Midbrain (tissue), 1 donor: ENCODE data around the gene RSRC1.
"Not testable (repeated sequence)": the region's sequence is repeated elsewhere in the genome, so short reads cannot be mapped to it uniquely, and the experiment has no call there.

ENCODE experiments used
- DNase-seq: peaks from one replicate; lab custom pipeline; 2025; lab: John Stamatoyannopoulos, UW

Gene RSRC1

DNA sequence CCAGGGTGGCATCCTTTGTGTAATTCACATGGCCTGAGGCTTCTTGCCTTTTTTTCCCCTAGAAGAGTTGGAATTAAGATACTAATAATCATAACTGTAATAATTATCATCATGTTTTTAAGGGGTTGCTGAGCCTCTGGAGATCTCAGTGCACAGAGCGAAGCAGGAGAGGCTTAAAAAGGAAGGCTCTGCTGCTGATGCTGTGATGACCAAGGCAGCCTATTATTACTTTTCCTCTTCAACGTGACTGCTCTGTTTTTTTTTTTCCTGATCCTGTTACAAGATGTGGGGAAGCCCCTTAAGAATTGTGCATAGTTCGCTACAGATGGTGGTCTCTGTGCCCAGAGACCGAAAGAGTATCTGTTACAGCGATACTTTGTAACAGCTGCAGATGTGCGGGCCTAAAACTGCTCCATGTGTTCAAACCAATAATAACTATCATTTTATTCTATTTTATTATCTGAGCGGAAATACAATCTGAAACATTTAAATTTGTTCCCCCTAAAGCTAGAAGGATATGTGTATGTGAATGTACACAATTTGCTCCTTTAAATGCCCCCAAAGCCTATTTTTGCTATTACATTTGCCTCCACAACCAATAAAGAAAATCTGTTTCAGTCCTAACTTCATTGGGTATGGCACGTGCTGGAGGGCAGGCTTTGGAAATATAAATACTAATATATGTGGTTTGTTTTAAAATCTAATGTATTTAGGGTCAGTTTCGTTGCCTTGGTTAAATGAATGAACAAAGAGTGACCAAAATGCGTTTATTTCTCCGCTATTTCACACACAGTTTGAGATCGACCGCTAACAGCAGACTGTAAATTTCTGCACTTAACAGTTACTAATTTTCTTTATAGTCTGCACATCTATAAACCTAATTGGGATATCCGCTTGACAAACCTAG lies 8.3 kb upstream of the RSRC1 start:
- no peak for DNase-seq

DNA sequence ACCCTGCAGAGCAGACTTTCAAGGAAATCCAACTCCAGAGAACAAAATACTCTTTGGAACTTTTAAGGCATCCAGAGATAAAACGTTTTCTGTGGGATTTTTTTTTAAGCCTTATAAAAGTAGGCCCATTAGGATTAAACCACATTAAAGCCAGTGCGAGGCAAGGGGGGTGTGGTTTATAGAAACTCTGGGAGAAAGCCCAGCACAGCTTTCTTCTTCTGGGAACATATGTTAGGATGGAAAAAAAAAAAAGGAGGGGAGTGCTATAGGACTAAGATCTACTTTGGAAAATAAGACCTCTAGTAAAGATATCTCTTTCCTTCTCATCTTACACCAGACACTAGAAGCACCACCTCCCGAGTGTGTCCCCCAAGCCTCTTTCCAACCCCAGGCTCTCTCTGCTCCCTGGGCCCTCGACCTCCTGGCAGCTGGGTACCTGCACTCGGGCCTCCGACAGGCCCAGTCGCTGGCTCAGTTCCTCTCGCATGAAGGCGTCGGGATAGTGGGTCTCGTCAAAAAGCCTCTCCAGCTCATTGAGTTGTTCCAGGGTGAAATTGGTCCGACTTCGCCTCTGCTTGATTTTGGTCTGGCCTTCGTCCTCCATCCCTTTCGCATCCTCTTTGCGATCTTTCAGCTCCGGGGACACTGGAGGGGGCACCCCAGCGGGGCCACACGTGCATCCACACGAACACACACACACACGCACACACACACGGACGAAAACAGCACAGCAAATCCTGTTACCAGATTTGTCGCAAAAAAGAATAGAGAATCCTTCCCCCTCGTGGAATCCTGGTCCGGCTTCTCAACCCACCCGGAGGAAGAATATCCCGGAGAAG lies 7.4 kb upstream of the RSRC1 start:
- no peak for DNase-seq

DNA sequence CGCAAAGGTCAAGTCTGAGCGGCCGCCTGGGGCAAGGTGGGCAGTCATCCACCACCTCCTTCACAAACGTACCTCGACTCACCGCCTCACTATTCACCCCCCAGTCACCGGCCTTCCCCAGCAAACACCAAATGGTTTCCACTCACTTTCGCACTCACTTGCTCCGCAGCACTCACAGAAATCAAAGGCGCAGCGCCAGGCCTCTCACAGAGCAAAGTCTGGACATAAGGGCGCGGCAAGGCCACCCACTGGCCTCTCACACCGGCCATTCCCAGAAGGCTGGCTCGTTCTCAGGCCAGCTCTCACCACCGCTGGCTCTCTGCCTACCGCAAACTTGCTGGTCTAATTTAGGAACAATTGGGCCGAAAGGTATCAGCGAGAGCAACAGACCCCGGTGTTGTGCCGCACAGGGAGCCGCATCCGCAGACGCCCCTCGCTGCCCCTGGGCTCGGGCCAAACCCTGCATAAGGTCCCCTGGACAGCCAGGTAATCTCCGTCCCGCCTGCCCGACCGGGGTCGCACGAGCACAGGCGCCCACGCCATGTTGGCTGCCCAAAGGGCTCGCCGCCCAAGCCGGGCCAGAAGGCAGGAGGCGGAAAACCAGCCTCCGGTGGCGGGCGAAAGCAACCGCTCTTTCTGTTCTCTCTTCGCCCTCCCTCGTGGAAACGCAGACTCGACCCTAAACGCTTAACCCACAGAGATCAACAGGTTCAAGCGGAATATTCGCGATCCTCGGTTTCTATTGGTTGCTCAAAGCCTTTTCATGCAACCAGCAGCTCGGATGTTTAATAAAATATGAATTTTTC lies 6.6 kb upstream of the RSRC1 start:
- DNase-seq: no peak

DNA sequence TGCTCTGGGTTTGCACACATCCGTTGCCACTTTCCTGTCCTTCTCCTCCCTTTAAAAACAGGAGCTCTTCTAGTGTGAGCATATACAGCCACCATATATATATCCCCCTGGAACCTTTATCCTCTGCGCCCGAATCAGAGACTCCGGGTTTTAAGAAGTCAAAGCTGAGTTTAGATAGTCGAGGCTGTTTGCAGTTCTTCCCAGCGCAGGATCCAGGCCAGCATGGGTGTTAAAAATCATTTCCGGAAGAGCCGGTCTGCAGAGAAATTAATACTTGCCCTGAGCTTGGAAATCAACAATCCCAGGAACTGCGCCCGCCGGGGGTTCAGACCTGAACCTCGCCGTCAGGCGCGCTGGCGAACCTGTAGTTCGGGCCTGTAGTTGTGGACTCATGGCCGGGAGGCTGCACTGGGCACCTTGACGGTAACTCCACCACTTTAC lies 6.0 kb upstream of the RSRC1 start:
- no peak for DNase-seq

DNA sequence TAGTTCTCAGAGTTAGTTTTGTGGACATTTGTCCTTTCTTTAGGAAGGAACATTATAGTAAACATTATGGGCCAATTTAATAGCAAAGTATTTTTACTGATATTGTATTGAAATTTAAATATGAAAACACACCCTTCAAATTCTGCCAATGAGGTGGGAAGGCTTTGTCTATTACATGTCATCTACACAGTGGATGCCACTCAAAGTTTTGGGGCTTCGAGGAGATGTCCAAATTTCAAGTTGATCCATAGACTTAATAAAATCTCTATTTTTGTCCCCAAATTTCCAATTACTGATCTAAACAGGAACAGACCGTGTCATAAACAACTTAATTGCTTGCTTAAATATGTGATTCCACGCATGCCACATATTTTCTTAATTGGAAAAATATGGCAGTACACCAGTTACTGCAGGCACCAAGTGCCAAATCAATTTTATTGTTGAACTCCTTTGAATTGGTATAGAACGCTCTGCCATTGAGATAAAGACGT lies 5.4 kb upstream of the RSRC1 start:
- no peak for DNase-seq

DNA sequence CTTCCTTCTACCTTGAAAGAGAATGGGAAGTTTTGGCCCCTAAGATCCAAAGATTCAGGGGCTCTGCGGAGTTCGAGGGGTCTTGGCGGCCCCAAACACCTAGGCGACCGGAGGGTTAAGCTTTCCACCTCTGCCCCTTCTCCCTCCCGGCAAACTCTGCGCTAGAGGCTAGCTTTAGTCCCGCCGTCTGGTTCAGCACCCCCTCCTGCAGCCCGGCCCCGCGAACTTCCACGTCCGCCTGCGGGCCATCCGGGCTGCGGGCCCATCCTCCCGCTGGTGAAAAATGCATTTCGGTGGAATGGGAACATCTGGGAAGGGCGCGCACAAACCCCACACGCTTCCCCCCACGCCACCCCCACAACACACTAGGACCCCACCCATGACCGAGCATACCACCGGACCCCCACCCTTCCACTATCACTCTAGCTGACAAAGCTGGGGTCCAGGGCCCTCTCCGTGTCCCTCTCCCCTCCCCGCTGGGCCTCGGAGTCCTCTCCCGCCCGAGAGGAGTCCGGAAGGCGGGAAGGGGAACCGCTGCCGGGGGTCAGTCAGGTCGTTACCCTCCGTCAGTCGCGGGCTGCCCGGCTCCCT lies 4.7 kb upstream of the RSRC1 start:
- DNase-seq: no peak

DNA sequence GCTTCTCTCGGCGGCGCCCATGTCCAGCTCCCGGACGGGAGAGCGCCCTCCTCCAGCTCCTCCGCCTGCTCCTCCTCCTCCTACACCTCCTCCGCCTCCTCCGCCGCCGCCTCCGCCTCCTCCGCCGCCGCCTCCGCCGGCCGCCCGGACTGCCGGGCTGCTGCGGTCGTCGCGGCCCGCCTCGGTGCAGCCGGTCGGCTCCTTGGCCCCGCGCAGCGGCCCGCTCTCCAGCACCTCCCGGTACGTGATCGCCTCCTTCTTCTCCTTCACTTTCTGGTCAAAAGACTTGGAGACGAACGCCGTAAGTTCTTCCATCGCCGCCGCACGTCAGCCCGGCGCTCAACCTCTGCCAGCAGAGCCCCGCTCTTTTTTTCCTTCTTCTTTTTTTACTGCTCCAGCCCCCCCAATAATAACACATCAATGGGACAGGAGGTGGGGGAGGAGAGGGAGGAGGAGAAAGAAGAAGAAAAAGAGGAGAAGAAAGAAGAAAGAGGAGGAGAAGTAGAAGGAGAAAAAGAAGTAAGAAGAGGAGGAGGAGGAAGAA lies 4.1 kb upstream of the RSRC1 start:
- DNase-seq: no peak

DNA sequence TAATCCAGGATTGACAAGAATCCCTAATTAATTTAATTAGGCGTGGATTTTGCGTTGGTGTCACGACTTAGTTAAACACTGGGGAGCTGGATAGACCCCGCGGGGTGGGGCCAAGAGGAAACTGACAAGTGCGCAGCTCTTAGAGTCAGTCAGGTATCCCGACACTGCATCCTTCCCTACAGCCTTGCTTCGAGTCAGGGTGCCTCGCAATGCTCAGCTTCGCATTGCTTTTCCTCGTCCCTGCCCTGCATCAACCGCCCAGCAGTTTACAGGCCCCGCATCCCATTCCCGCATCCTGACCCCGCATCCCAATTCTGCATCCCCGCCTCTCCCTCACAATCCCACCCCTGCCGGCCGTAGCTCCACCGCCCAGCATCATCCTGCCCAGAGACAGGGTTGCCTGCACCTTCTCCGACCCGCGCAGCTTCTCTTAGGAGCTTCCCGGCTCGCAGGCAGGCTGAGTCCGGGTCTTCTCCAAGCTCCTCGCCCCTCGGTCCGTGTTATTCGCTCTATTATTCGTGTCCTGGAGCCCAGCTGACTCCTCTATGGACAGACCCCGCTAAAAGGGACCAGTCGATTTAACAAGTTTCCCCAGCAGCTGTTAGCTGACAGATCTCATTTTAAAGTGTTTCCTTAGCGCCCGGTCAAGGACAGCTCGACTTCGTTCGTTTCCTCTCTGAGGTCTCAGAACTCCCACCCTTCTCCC lies 3.0 kb upstream of the RSRC1 start:
- no peak for DNase-seq

DNA sequence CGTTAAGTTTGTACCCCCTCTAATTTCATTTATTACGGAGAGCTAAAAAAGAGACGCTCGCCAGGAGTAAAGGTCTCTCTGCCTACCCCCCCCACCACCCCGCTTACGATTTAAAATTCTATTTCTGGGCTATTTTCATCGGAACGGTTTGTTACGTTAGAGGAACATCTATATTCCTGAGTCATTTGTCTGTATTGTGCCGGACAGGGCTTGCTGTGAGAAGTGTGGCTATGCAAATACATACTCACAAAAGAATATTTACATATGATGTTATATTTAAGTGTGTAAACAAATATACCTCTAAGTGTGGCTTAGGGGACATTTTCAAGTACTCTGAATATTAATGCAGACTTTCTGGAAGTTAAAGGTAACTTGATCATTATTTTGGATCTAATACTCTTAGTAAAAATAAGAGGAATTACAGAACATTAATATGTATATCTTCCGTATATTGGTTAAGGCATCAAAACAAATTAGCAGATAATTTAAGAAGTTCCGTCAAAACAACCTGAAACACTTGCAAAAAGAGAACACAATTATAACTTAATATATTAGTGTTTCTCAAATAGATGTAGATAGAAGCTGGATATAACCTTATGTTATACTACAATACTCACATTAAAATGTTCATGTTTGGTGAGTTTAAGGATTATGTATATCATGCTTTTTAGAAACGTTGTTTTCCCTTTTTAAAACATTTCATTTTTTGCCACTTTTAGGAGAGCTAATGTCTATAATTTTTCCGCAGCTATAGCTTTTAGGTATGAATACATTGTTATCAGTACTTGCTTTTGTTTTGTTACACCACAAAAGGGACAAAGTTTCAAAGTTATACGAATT lies 2.1 kb upstream of the RSRC1 start:
- DNase-seq: no peak

DNA sequence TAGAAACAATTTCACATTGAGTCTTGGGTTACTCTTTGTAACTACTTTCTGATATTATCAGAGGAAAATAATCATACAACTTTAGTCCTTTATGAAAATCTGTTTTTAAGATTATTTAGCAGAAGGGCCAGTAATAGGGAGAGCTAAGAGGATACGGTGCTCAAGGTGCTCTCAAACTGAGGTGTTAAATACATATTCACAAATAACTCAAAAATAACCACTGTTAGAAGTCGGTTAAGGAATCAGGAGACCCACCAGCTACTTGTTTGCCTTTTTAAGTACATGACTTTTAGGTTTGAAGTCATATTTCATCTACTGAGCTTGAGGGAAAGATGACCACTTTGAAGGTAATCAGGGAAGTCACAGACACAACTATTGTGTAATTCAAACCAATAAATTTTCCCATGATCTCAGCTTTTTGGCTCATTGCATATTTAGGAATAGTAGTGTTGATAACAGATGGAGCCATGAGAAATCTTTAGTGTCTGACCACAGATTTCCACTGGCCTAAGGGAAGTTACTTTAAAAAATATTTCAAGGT lies 1.4 kb upstream of the RSRC1 start:
- no peak for DNase-seq

DNA sequence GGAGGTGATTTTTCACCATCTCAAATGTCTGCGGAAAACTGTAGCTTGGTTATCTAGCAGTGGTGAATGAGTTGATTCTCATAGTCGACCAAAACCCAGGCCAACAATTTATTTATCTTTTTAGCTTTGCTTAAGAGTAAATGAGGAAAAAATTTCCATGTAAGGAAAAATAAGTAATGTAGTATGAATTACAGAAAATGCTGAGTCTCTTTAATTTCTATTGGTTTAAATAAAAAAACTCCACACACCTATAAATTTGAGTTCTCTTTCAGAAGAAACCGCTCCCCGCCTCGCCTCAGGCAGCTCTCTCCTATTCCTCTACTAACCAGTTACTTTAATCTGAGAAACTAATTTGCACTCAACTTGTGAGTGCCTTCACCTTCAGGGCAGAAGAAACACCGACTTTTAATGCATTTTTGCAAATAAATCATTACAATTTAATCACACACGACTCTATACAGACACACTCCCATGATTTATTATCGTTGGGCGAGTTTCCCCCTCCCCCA lies 540 bp upstream of the RSRC1 start:
- no peak for DNase-seq

DNA sequence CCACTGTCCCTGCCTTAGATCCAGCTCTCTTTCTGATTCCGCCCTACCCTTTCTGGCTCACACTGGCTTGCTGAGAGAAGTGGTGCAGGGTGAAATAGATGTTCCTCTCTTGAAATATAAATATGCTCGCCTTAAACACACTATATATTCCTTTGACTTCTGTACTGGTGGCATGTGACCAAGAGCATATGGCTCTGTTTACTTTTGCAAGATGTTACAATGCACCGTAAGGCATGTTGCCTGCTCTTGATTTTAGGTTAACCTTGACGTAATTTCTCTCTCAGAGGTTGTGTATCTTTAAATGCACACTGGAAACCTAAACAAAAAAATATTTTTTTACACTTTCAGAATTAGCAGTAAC lies 749 bp downstream of the RSRC1 start:
- DNase-seq: no peak

DNA sequence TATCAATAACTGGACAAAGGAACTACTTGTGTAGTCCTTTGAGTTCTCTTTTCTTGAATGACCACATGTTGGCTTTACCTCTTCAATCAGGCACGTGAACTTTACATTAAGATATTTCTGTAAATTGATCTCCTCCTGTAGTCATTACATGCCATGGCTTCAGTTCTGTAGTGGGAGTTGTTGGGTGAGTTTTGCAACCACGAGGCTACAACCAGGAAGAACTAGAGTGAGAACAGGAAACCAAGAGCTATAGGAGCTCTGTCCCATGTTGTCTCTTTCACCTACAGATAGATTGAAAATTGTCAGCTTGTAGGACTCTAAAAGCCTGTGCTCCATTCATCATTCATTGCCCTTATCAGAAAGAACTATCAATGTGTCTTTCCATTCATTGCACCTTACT lies 2.0 kb downstream of the RSRC1 start:
- DNase-seq: no peak

DNA sequence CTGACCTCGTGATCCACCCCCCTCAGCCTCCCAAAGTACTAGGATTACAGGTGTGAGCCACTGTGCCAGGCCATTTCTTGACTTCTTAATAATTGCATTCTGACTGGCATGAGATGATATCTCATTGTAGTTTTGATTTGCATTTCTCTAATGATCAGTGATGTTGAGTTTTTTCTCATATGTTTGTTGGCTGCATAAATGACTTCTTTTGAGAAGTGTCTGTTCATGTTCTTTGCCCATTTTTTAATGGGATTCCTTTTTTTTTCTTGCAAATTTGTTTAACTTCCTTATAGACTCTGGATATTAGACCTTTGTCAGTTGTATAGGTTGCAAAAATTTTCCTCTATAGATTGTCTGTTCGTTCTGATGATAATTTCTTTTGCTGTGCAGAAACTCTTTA lies 3.7 kb downstream of the RSRC1 start:
- not testable (repeated sequence) for DNase-seq

DNA sequence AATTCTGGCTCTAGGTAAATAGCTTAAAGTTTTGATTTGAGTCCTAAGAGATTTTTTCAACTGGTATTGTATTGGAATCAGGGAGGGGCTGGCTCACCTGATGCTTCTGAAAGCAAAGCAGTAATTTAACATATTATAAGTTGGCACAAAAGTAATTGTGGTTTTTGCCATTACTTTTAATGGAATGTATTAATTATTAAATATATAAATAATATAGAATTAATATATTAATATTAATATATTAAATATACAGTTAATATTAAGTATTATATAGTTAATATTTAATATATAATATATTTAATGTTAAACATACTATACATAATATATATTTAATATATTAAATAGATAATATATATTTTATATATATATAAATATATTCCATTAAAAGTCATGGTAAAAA lies 10.4 kb downstream of the RSRC1 start:
- DNase-seq: no peak

DNA sequence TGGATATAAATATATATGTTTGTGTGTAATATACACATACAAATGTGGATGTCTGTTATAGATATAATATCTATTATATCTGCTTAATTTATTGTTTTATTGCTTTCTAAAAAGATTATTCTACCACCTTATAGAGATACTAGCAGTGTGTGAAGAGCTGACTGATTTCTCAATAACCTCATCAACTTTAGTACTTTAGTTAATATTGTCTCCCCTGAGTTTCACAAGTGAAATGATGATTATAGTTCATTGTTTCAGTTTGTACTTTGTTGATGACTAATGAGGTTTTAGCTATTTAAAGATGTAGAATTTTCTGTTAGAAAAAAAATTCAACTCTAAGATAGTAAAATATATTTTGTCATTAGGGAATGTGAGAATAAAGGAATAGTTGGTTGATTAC lies 11.4 kb downstream of the RSRC1 start:
- DNase-seq: no peak

DNA sequence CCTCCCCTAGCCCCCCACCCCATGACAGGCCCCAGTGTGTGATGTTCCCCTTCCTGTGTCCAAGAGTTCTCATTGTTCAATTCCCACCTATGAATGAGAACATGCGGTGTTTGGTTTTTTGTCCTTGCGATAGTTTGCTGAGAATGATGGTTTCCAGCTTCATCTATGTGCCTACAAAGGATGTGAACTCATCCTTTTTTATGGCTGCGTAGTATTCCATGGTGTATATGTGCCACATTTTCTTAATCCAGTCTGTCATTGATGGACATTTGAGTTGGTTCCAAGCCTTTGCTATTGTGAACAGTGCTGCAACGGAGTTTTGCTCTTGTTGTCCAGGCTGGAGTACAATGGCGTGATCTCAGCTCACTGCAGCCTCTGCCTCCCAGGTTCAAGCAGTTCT lies 12.8 kb downstream of the RSRC1 start:
- not testable (repeated sequence) for DNase-seq

DNA sequence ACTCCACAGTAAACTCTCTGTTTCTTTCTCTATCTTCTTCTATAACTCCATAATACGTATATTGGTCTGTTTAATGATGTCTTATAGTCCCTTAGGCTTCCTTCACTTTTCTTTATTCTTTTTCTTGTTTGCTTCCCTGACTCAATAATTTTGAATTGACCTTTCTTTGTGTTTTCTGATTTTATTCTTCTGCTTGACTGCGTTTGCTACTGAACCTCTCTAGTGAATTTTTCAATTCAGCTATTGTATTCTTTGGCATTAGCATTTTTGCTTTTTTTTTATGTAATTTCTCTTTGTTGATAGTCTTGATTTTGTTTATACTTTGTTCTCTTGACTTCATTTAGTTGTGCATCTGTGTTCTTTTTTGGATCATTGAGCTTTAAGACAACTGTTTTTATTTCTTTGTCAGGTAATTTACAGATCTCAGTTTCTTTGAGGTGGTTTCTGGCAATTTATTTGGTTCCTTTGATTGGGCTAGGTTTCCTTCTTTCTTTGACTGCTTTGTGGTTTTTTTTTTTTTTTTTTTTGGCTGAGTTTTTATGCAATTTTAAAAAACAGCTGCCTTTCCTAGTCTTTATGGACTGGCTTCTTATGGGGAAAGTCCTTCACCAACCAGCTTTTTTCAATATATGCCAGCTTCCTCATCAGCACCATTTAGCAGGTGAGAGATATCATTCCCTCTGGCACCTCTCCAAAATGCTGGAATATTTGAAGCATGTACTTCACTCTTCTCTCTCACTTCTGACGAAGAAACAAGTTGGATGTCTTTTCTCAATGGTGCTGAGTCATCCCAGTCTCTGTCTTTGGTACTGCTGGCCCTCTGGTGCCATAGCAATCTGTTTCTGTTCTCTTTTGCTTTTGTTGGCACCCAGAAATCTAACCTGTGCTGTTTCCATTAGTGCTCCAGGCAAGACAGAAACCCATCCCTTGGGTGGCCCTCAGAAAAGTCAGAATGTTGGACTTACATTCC lies 17.6 kb downstream of the RSRC1 start:
- DNase-seq: no peak
